Keratinocyte (primary cell): Measurements from ENCODE around the gene GAB4. TPM values are rescaled to one million over a fixed set of nuclear protein-coding genes. Genes with fewer than 3 reads are reported as not detected.

ENCODE experiments used
- DNase-seq: peaks from one replicate; pipeline ENCODE4 v3.0.0-alpha.2; 2011; ENCODE audit warnings: low read depth, missing footprints, low spot score
- FAIRE-seq: peaks from 2 replicates; lab custom pipeline; 2011; peaks lifted over from hg19 to GRCh38; lab: Jason Lieb, UNC
- H2AFZ ChIP-seq: 2 replicates; pipeline ENCODE4 v1.6.0; 2012; ENCODE audit warnings: low read length, control low read depth, inconsistent platforms; ENCODE audit not compliant: control insufficient read depth
- H3K27ac ChIP-seq: 2 replicates; pipeline ENCODE4 v1.5.1; 2011; ENCODE audit warnings: low read length; ENCODE audit not compliant: control insufficient read depth, insufficient read depth
- H3K27me3 ChIP-seq: 3 replicates; pipeline ENCODE4 v1.6.0; 2011; ENCODE audit warnings: low read length; ENCODE audit not compliant: control insufficient read depth, insufficient read depth; ENCODE audit errors: extremely low read depth
- H3K36me3 ChIP-seq, 2 experiments: 2 replicates in 1 of 2; 3 replicates in 1 of 2; pipeline ENCODE4 v1.5.1; 2011; ENCODE audit warnings: low read length in 2 of 2, mild to moderate bottlenecking in 1 of 2; ENCODE audit not compliant: control insufficient read depth in 2 of 2, insufficient read depth in 2 of 2; ENCODE audit errors: extremely low read depth in 1 of 2
- H3K4me1 ChIP-seq: 3 replicates; pipeline ENCODE4 v1.5.1; 2011; ENCODE audit warnings: low read length; ENCODE audit not compliant: control insufficient read depth, insufficient read depth; ENCODE audit errors: extremely low read depth
- H3K4me2 ChIP-seq: 3 replicates; pipeline ENCODE4 v1.6.0; 2011; ENCODE audit warnings: low read depth, low read length; ENCODE audit not compliant: control insufficient read depth, insufficient read depth; ENCODE audit errors: extremely low read depth
- H3K4me3 ChIP-seq, 3 experiments: fragments of 200-600 bp in 1 of 3; sonication (generic) in 1 of 3; 2 replicates in 2 of 3; 3 replicates in 1 of 3; pipeline ENCODE4 v1.5.1; 2011 to 2016; ENCODE audit warnings: low read length in 3 of 3, mild to moderate bottlenecking in 3 of 3, control low read depth in 2 of 3, inconsistent platforms in 1 of 3, low read depth in 1 of 3, mixed read lengths in 1 of 3, mixed run types in 1 of 3, moderate library complexity in 1 of 3; ENCODE audit not compliant: control insufficient read depth in 2 of 3, insufficient read depth in 2 of 3; ENCODE audit errors: extremely low read depth in 1 of 3
- H3K79me2 ChIP-seq: 2 replicates; pipeline ENCODE4 v1.6.0; 2012; ENCODE audit warnings: low read length; ENCODE audit not compliant: control insufficient read depth, insufficient read depth
- H3K9ac ChIP-seq: 3 replicates; pipeline ENCODE4 v1.6.0; 2011; ENCODE audit warnings: low read length; ENCODE audit not compliant: control insufficient read depth, insufficient read depth; ENCODE audit errors: extremely low read depth
- H3K9me1 ChIP-seq: 3 replicates; pipeline ENCODE4 v1.6.0; 2011; ENCODE audit warnings: low read length; ENCODE audit not compliant: control insufficient read depth, insufficient read depth; ENCODE audit errors: extremely low read depth
- H3K9me3 ChIP-seq: 2 replicates; pipeline ENCODE4 v1.5.1; 2012; ENCODE audit warnings: low read depth, low read length; ENCODE audit not compliant: control insufficient read depth
- H4K20me1 ChIP-seq: 3 replicates; pipeline ENCODE4 v1.6.0; 2011; ENCODE audit warnings: low read length; ENCODE audit not compliant: control insufficient read depth, insufficient read depth; ENCODE audit errors: extremely low read depth
- CTCF ChIP-seq, 3 experiments: IDR thresholded peaks in 1 of 3; conservative IDR thresholded peaks in 1 of 3; optimal IDR thresholded peaks in 1 of 3; 2 replicates in 2 of 3; 3 replicates in 1 of 3; pipeline versions ENCODE3 to v1.5.1; 2011; ENCODE audit warnings: low read length in 3 of 3, mild to moderate bottlenecking in 3 of 3, moderate library complexity in 2 of 3, control low read depth in 1 of 3, inconsistent platforms in 1 of 3; ENCODE audit not compliant: insufficient read depth in 2 of 3; ENCODE audit errors: extremely low read depth in 1 of 3
- EZH2 ChIP-seq: IDR thresholded peaks from one replicate; pipeline ENCODE4 v1.6.1; 2012; ENCODE audit warnings: inconsistent platforms, mild to moderate bottlenecking, low read length, moderate library complexity
- dilution Hi-C: fragments of 300-500 bp; cut with MboI; formaldehyde crosslinking; loops from one replicate; pipeline ENCODE4 v1.7.0; 2020; ENCODE audit warnings: low sequenced_read_pairs; ENCODE audit not compliant: extremely low pct_ligation_motif_present
- polyA plus RNA-seq, 5 experiments: library from polyadenylated mRNA; depleted of rRNA in 3 of 5; stranded (reverse) in 3 of 5; stranded (forward) in 1 of 5; unstranded in 1 of 5; fragments of >200 nt; gene quantifications; 1 replicate in 1 of 5; 2 replicates in 3 of 5; 3 replicates in 1 of 5; pipeline versions ENCODE4 v1.2.1 to v1.2.3, GENCODE V29; 2011 to 2012; ENCODE audit warnings: missing spikeins in 2 of 5, low read depth in 1 of 5, low replicate concordance in 1 of 5

GAB4 gene
- polyA plus RNA-seq, 1 donor (not counting 4 experiments of a cell fraction or from before 2014, with no cell fraction given), result not detected

DNA sequence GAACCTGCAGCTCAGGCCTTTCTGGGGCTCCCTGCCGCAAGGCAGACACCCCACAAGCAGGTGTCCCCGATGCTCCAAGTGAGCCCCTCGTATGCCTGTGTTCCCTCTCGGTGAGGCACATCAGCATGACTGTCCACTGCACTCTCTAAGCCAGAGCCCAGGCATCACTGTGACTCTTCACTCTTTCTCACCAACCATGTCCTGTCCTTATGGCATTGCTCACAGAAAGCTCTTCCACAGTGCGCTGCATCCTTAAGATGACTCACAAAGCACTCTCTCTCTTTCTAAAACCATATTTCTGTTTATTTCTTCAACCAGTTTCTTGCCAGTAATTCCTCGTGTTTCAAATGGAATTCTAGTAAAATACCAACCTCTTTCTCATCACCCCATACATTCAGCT lies 18.1 kb downstream of the GAB4 start:
- H3K4me2 ChIP-seq, result no peak overlapping the region
- dilution Hi-C loops, result no loop called here
- H2AFZ ChIP-seq, result no peak overlapping the region
- H3K9me1 ChIP-seq, result no peaks in the 10 kb centered on the region
- H3K4me1 ChIP-seq, result no peaks in the 10 kb centered on the region
- no peak for DNase-seq
- no peak overlapping the region for H3K9ac ChIP-seq
- H3K79me2 ChIP-seq, result no peaks in the 10 kb centered on the region
- no peak overlapping the region for H3K27ac ChIP-seq
- H3K9me3 ChIP-seq, result peaks cover 2% of the 10 kb centered on the region
- TF ChIP-seq EZH2, result no peak
- TF ChIP-seq CTCF (optimal IDR thresholded peaks at IDR 0.05 in 1 of 3, IDR thresholded peaks at IDR 0.05 in 1 of 3, conservative IDR thresholded peaks at IDR 0.05 in 1 of 3; ENCODE audit: extremely low read depth in 1 of 3, insufficient read depth in 2 of 3, low read length in 3 of 3), result no peak
- FAIRE-seq, result no peak
- H3K36me3 ChIP-seq, result no peaks in the 10 kb centered on the region
- no peak overlapping the region for H3K4me3 ChIP-seq
- H3K27me3 ChIP-seq, result no peaks in the 10 kb centered on the region
- H4K20me1 ChIP-seq, result no peaks in the 10 kb centered on the region

DNA sequence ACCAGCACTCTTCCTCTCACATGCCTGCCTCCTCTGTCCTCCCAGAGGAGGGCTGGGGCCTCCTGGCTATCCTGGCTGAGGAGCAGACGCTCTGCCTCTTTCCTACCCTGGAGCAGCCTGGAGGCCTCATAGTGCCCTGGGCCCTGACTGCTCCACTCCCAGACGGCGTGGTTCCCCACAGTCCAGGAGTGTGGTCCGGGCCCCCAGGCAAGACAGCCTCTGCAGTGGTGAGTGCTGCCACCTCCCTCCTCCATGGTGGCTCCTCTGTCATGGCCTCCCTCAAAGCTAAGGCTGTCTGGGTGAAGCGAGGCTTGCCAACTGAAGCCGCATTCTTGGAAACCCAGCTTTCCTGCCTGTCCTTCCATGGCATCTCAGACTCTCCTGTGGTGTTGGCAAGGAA lies 19.8 kb downstream of the GAB4 start:
- H3K9me3 ChIP-seq, result peaks cover 3% of the 10 kb centered on the region
- no peak for FAIRE-seq
- H3K27me3 ChIP-seq, result no peaks in the 10 kb centered on the region

More for the DNA sequence above, 19.8 kb downstream of the GAB4 start:
- Histone ChIP-seq H3K9me1 (no peaks in the 10 kb centered on the region), H3K36me3 (no peaks in the 10 kb centered on the region), H2AFZ (no peak overlapping the region), H3K27ac (no peak overlapping the region), H3K4me2 (no peak overlapping the region), H3K4me1 (no peaks in the 10 kb centered on the region), H3K9ac (no peak overlapping the region), H3K79me2 (no peaks in the 10 kb centered on the region), H4K20me1 (no peaks in the 10 kb centered on the region), H3K4me3 (no peak overlapping the region)
- TF ChIP-seq CTCF (optimal IDR thresholded peaks at IDR 0.05 in 1 of 3, IDR thresholded peaks at IDR 0.05 in 1 of 3, conservative IDR thresholded peaks at IDR 0.05 in 1 of 3; ENCODE audit: extremely low read depth in 1 of 3, insufficient read depth in 2 of 3, low read length in 3 of 3) (no peak), EZH2 (no peak)
- dilution Hi-C loops, result no loop called here
- DNase-seq, result no peak
